HG02970 (cell line): ENCODE data around the gene CELF2.
A peak's percentile ranks its signal among the peaks of the same experiment; 100 is the strongest.

Experiments used
- ATAC-seq: cut with Tn5 transposase; IDR thresholded peaks from one replicate; pipeline ENCODE4 v1.9.1; 2021; ENCODE audit warnings: mild to moderate bottlenecking, moderate library complexity, moderate number of reproducible peaks; ENCODE audit not compliant: unreplicated experiment, low FRiP score

CELF2 gene

DNA sequence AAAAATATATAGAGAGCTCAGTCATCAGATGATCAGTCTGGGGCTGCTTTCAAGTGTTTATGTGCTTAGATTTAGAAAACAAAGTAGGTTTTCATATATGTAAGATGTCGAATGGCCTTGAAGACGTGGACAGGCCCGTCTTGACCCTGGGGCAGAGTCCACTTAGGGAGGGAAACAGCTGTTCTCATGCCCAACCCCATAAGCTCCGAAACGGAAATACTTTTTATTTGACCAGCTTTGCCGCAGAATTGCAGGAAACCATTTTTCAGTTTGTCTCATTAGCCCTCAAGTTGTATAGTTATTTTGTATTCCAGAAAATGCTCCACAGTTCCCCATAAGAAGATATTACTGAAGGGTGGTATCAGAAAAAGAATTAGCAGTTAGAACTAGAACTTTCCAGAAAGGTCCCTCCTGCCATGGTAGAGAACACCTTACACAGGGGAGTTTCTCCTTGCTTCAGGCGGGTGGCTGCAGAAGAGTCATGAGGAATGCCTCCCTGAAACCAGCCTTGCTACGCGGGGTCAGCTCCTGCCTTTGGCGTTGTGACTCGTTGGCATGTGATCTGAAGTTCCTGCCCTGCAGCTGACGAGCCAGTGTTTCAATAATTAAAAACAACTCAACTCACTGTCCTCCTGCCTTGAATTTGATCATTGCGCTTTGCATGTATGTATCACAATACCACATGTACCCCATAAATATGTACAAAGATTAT, 192.7 kb downstream of the CELF2 start:
- no peak for ATAC-seq

GRCh38 chr10:11212288-11213085, 194.8 kb downstream of the CELF2 start:
- ATAC-seq: no peak

DNA sequence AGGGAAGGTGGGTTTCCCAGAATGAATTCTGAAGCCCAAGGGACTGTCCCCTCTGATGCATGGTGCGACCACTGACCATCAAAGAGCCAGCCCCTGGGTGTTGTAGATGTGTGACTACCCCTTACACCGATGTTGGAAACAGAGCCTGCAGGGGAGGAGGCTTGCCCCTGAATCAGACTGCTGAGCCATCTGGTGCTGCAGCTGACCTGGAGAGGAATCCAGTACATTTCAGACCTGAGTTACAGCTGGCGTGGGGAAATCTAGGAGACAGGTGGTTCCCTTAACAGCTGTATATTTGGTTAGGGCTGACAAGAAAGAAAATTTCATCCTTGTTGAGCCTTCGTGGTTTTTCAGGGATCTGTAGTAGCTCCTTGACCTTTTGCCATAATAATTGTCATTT, 195.5 kb downstream of the CELF2 start:
- no peak for ATAC-seq

DNA sequence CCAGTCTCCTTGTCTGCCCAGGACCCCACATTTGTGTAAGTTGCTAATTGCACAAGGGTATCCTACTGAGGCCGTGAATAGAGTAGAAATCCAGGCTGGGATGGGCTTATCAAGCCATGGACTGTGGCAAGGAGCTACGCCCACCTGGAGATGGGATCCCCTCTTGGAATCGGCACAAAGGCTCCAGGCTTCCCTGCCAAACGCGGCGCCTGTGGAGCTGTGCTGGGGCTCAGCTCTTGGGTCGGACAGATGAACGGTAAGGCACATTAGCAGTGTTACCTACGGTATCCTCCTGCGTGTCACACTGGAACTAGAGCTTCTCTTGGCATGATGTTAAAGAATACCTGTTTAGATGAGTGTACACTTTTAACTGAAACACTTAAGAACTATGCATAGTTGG, 196.7 kb downstream of the CELF2 start:
- ATAC-seq: no peak

DNA sequence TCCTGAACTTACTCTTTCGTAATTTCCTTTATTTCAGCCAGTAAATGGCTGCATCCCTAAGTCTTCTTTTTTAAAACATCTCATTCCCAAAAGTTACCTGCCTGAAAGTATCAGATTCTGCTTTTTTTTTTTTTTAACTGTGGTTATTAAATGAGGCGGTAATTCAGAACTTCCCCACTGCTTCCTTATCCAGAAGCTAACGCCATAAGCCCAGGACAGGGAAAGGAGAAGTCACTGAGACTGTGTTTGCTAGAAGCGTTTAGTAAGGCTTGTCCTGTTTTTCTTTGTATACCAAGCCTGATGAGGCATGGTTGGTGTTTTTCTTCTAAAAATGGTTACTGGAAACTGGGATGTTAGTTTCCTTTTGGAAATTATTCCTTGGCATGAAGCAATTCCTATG, 197.8 kb downstream of the CELF2 start:
- no peak for ATAC-seq

- ATAC-seq: no peak
Measured at GRCh38 chr10:11217521-11217920, 199.8 kb downstream of the CELF2 start.

DNA sequence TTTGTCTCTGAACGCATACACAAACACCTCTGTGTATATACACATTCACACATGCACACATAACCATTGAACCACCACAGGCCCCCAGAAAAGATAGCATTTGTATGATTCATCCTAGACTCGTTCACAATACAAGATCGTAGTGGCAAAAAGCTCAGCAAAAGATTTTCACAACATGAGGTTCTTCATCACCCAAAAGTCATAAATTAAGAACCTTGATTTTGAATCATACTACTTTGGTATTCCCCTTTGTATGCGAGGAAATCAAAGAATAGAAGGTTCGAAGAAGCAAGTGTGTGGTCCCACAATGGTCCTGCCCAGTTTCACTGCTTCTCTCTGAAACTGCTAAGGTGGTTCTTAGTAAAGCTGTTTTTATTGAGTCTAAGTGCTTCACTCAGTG, 200.7 kb downstream of the CELF2 start:
- no peak for ATAC-seq

GRCh38 chr10:11219431-11219830, 201.8 kb downstream of the CELF2 start:
- no peak for ATAC-seq

GRCh38 chr10:11223081-11223480, 205.4 kb downstream of the CELF2 start:
- no peak for ATAC-seq

DNA sequence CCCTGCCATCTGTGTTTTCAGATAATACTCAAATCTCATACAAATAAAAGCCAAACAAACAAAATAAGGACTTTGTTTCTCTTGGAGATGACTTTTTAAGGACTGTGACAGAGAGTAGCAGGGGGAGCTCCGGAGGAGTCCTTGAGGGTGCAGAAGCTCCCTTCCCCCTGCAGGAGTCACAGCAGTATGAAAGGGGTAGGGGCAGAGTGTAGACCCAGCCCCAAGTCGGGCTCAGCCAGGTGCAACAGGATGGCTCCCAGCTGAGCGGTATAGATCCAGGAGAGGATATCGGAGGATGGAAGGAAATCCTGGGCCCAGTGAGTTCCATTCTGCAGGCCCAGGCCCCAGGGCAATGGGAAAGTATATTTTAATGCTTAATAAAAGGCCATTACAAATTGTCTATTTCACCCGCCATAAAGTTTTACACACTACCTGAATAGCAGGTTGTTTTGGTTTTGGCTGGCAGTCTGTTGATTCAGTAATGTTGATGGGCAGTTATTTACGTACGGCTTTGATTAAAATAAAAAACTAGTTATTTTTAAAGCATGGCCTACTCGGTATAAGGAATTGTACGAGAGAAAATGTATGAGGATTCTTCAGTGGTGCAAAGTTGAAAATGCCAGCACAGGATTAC, 206.0 kb downstream of the CELF2 start:
- no peak for ATAC-seq

DNA sequence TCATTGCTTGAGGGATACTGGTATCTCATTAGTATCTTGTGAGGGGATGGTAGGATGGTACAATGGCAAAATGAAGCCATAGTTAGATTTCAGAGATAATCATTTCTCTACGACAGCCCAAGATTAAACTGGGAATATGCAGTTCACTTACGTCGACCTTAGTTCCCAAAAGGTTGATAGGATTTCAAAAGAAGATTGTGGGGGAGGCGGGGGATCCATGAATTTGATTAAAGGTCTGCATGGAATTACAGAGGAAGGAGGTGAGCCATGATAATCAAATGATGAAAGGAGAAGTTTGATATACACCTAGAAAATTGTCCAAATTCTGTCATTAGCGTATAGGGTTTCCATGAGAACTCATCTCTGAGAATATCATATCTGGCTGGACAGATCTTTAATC, 206.6 kb downstream of the CELF2 start:
- ATAC-seq: no peak

GRCh38 chr10:11224792-11225416, 207.2 kb downstream of the CELF2 start:
- ATAC-seq: no peak

GRCh38 chr10:11225935-11226334, 208.3 kb downstream of the CELF2 start:
- ATAC-seq: peak; percentile 52

DNA sequence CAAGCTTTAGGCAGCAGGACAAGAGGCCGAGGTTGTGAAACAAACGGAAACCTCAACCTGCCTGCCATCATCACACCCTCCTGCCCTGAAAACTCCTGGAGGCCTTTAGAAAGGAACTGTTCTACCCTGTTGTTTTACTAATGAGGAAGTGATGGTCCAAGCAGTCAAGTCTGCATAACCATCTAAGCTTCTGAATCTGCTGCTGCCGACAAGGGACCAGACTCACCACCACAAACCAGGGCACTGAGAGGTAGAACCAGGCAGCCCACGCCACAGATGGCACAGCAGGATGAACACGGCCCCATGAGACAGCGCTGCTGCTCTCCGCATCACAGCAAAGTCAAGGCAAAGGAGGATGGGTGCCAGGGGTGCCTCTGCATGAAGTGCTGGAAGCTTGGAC, 209.4 kb downstream of the CELF2 start:
- ATAC-seq: peak; percentile 26

- no peak for ATAC-seq
Measured at GRCh38 chr10:11229893-11230292, 212.2 kb downstream of the CELF2 start.

DNA sequence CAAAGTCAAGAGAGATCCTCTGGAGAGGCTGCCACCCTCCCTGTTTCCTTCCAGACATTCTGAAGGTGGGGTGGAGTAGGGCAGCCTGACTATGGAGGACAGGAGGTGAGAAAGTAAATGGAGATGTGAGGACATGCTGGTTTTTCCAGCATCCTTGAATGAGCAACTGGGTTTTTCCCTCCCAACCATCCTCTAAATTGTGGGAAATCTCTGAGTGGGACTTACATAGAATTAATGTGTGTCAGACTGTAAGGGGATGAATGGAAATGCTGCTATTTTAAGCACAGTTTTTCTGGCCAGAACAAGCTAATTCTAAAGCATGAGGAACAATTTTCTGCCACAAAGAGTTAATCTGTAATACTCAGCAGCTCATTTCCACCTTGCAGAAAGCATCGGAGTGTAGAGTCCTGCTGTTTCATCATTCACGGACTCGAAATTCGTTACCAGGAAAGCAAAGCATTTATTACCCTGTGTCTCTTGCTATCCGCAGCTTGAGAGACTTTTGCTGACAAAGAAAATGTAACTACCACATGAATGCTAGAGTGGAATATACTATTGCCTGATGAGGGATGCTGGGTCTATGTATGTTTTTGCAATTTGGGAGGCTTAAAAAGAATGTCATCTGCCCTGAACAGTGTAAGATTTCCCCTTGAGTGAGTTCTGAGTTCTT, 213.0 kb downstream of the CELF2 start:
- ATAC-seq: no peak

GRCh38 chr10:11231285-11231684, 213.6 kb downstream of the CELF2 start:
- ATAC-seq: no peak

DNA sequence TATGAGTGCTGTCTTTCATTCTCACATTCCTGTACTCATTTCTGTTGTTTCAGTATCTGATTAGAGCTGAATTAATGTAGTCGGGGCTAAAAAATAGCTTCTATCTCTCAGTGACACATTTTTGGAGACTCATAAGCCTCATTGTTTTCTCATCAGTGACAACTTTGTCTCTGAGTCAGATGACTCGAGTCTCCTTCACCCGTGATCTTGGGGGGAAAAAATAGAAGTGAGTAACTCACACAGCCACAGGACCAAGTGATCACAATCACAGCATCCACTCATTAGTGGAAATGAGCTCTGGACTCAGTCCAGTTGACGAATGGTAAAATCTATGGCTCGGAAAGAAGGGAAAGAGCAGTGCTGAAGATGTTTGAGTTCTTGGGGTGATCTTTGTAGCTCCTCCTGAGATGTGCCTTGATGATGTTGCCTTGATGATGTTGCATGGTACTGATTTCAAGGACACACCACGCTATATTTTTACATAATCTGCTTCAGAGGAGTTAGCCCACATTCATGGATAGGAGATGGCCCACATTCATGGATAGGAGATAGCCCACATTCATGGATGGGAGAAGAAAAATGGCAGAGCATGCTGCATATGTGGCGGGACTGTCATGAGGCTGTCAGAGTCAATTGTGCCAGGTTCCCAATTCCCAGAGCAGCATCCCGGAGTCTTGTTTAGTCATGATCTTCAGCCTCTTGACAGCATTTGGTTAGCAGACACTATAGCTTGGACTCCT, 214.7 kb downstream of the CELF2 start:
- ATAC-seq: no peak

GRCh38 chr10:11234857-11235531, 217.3 kb downstream of the CELF2 start:
- no peak for ATAC-seq
